ENCODE measurements around the gene DRAM2.

Gene DRAM2

DNA sequence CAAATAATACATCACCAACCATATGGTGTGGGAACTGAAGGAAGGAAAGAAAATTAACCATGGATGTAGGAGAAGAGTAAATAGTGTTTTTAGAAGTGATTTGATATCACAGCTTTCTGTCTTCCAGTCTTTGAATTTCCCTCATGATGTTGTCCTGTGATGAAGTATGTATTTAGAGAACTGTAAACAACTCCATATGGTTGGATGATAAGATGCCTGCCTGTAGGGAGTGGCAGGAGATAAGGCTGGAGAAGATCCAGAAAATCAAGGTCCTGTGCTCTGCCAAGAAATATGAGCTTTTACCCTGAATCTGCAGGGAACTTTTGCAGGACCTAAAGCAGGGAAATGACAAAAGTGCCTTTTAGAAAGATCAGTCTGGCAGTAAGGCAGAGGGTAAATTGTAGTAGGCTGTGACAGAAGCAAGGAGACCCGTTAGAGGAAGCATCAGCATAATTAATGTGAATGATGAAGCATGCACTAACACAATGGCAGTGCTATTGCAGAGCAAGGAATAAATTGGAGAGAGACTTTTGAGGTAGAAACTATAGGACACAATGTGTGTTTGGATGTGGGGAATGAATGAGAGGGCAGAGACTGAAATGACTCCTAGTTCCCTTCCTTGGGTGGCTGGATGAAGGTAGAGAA lies 22.1 kb upstream of the DRAM2 start:
- H3K4me3 Mint-ChIP-seq: no peak overlapping the region
- no peaks in the 10 kb centered on the region for H3K27me3 Mint-ChIP-seq
- peaks cover 11% of the 10 kb centered on the region for H3K4me1 Mint-ChIP-seq
- H3K9me3 Mint-ChIP-seq: no peaks in the 10 kb centered on the region
- peak overlapping the region; percentile 4 for H3K27ac Mint-ChIP-seq (ENCODE audit: low read depth)
- no peak for DNase-seq (ENCODE audit: low spot score in 2 of 2)
- H3K36me3 Mint-ChIP-seq (ENCODE audit: insufficient read depth): peaks cover 34% of the 10 kb centered on the region
- no peak for ATAC-seq (replicated peaks; ENCODE audit: extremely low read depth, poor library complexity, severe bottlenecking)

DNA sequence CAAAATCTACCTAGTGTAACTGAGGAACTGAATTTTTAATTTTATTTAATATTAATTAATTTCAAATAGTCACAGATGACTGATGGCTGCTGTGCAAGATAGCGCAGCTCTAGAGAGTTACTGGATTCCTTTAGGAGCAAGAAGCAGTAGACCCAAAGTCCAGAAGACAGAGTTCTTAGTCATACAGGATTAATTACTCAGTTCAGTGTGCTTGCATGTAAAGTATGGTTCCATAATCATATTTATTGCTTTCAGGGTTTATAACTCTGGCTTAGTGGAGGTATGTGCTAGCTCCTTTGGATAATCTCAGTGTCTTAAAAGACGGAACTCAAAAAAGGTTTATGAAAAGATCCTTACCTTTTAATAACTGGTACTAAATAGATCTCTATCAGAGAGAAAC lies 17.5 kb upstream of the DRAM2 start:
- Mint-ChIP-seq H3K27me3 (no peaks in the 10 kb centered on the region), H3K4me1 (peaks cover 47% of the 10 kb centered on the region), H3K36me3 (ENCODE audit: insufficient read depth) (peaks cover 47% of the 10 kb centered on the region), H3K4me3 (no peak overlapping the region), H3K27ac (ENCODE audit: low read depth) (no peak overlapping the region), H3K9me3 (no peaks in the 10 kb centered on the region)
- ATAC-seq (replicated peaks; ENCODE audit: extremely low read depth, poor library complexity, severe bottlenecking) (no peak), DNase-seq (ENCODE audit: low spot score in 2 of 2) (no peak)

DNA sequence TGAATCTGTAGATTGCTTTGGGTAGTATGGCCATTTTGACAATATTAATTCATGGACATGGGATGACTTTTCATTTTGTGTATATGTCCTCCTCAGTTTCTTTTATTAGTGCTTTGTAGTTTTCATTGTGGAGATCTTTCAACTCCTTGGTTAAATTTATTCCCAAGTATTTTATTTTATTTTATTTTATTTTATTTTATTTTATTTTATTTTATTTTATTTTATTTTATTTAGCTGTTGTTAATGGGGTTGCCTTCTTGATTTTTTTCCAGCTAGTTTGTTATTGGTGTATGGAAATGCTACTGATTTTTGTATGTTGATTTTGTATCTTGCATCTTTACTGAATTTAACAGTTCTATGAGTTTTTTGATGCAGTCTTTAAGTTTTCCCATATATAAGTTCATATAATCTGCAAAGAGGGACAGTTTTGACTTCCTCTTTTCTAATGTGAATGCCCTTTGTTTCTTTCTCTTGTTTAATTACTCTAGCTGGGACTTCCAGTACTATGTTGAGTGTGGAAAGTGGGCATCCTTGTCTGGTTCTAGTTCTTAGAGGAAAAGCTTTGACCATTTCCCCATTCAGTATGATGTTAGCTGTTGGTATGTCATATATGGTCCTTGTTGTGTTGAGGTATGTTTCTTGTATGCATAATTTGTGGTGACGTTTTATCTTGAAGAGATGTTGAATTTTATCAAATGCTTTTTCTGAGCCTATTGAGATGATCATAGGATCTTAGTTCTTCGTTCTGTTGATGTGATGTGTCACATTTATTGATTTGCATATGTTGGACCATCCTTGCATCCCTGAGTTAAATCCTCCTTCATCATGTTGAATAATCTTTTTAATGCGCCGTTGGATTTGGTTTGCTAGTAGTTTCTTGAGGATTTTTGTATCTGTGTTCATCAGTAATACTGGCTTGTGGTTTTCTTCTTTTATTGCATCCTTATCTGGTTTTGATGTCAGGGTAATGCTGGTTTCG lies 14.4 kb upstream of the DRAM2 start:
- H3K4me1 Mint-ChIP-seq: peaks cover 67% of the 10 kb centered on the region
- DNase-seq (ENCODE audit: low spot score in 2 of 2): no peak
- H3K27me3 Mint-ChIP-seq: no peaks in the 10 kb centered on the region
- peaks cover 59% of the 10 kb centered on the region for H3K36me3 Mint-ChIP-seq (ENCODE audit: insufficient read depth)
- peak overlapping the region; percentile 16 for H3K4me3 Mint-ChIP-seq
- ATAC-seq (replicated peaks; ENCODE audit: extremely low read depth, poor library complexity, severe bottlenecking): no peak
- H3K27ac Mint-ChIP-seq (ENCODE audit: low read depth): no peak overlapping the region
- no peaks in the 10 kb centered on the region for H3K9me3 Mint-ChIP-seq

DNA sequence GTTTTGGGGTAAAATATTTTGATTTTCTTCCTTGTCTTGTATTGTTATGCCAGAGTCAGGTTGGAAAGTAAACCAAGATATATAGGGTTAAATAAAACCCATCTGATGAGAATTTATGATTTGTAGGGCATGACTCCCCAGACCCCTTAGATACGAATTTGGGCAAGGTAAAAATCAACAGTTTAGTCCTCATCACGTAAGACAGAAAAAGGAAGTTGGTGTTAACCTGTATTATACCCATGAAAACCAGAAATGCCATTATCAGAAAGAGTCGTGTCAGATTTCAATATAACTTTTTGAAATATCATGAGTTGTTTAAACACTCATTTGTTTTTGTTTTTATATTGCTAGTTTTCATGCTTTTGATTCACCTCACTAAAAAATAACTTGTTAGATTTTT lies 11.9 kb upstream of the DRAM2 start:
- no peak for DNase-seq (ENCODE audit: low spot score in 2 of 2)
- peaks cover 79% of the 10 kb centered on the region for H3K4me1 Mint-ChIP-seq
- no peak overlapping the region for H3K4me3 Mint-ChIP-seq
- H3K9me3 Mint-ChIP-seq: no peaks in the 10 kb centered on the region
- no peak for ATAC-seq (replicated peaks; ENCODE audit: extremely low read depth, poor library complexity, severe bottlenecking)
- no peak overlapping the region for H3K27ac Mint-ChIP-seq (ENCODE audit: low read depth)
- H3K27me3 Mint-ChIP-seq: no peaks in the 10 kb centered on the region
- H3K36me3 Mint-ChIP-seq (ENCODE audit: insufficient read depth): peaks cover 65% of the 10 kb centered on the region

DNA sequence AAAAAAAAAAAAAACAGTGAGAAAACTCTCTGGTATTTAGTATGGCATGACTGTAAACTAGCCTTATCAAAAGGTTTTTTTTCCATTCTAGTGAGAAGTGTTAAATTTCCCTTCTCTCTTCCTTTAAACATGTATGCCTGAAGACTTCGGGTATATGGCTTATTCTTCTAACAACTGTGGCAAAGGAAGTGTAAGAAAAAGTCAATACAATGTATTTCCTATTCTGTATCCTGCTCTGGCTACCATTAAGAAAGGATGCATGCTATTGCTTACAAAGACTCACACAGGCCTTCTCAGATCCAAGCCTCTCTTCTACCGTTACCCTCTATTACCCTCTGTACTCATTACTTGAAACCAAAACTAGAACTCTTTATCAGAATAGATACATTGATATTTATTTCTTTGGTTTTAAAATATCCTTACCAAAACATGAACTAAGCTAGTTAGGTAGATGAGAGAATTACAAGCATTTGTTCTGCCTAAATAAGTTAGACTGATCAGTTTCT lies 8.5 kb upstream of the DRAM2 start:
- no peak overlapping the region for H3K27ac Mint-ChIP-seq (ENCODE audit: low read depth)
- no peaks in the 10 kb centered on the region for H3K9me3 Mint-ChIP-seq
- DNase-seq (ENCODE audit: low spot score in 2 of 2): no peak
- no peak overlapping the region for H3K4me3 Mint-ChIP-seq
- H3K4me1 Mint-ChIP-seq: peaks cover 69% of the 10 kb centered on the region
- peaks cover 52% of the 10 kb centered on the region for H3K36me3 Mint-ChIP-seq (ENCODE audit: insufficient read depth)
- no peaks in the 10 kb centered on the region for H3K27me3 Mint-ChIP-seq
- no peak for ATAC-seq (replicated peaks; ENCODE audit: extremely low read depth, poor library complexity, severe bottlenecking)

DNA sequence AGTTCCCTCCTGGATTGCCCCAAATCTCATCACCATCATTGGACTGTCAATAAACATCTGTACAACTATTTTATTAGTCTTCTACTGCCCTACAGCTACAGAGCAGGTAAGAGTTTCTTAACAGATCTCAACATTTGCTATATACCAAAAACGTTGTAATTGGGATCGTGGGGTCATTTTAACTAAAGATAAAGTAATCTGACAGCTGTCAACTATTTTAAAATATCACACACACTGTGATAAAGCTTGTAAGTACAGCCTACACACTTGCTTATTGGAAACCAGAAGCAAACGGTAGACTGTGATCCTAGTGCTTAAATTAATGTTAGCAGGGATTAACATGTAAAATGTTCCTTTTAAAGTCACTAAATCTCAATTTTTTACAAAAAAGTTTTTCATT lies 8.1 kb upstream of the DRAM2 start:
- no peak for DNase-seq (ENCODE audit: low spot score in 2 of 2)
- ATAC-seq (replicated peaks; ENCODE audit: extremely low read depth, poor library complexity, severe bottlenecking): no peak
- H3K27me3 Mint-ChIP-seq: no peaks in the 10 kb centered on the region
- H3K36me3 Mint-ChIP-seq (ENCODE audit: insufficient read depth): peaks cover 50% of the 10 kb centered on the region
- H3K9me3 Mint-ChIP-seq: no peaks in the 10 kb centered on the region
- H3K4me1 Mint-ChIP-seq: peaks cover 68% of the 10 kb centered on the region
- no peak overlapping the region for H3K4me3 Mint-ChIP-seq
- no peak overlapping the region for H3K27ac Mint-ChIP-seq (ENCODE audit: low read depth)

DNA sequence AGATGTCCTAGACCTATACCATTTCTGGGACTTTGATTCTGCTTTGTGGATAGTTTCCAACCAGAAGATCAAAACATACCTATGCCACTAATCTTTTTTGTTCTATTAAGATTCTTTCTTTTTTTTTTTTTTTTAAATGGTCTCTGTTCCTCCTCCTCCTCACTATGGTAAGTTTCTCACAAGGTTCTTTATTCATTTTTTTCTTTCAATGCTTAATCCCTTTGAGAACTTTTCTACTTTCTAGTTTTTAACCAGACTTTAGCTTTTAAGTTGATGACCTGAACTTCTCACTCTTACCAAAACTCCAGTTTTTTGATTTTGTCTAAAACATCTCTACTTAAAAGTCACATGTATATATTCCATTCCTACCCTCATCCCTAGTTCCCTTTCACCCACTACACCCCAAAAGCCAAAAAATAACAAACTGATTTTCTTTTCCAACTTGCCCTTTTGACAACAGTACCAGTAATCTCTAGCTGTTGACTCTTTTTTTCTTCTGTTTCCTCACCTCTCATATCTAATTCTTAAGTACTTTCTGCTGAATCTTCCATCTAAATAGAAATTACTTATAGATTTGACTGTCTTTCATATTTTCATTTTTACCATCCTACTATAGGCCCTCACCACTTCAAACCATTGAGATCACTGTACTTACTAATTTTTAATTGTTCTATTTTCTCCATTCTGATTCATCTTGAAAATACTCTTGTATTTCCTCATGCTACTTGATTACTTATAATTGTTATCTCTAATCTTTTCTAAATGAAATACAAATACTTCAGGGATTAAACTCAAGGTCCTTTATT lies 6.3 kb upstream of the DRAM2 start:
- Mint-ChIP-seq H3K4me1 (peaks cover 68% of the 10 kb centered on the region), H3K27ac (ENCODE audit: low read depth) (no peak overlapping the region), H3K36me3 (ENCODE audit: insufficient read depth) (peaks cover 35% of the 10 kb centered on the region), H3K9me3 (no peaks in the 10 kb centered on the region), H3K4me3 (no peak overlapping the region), H3K27me3 (no peaks in the 10 kb centered on the region)
- ATAC-seq (replicated peaks; ENCODE audit: extremely low read depth, poor library complexity, severe bottlenecking): no peak
- no peak for DNase-seq (ENCODE audit: low spot score in 2 of 2)

DNA sequence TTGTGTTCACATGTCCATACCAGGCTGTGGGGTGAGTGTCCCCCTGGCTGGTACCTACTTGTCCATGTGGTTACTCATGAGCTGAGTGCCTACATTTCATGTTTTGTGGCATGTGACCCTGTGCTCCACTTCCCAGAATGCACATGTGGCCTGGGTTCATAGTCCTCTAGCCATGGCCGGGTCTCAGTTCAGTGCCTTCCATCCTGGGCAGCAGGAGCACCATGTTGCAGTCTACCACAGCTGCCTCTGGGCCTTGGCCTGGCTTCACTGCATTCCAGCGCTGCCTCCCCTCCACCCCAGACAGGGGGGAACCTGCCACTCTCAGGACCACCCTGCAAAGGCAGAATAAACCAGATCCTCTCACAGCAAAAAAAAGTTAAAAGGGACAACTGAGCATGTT lies 5.6 kb upstream of the DRAM2 start:
- H3K4me3 Mint-ChIP-seq: no peak overlapping the region
- peaks cover 69% of the 10 kb centered on the region for H3K4me1 Mint-ChIP-seq
- no peak overlapping the region for H3K27ac Mint-ChIP-seq (ENCODE audit: low read depth)
- H3K36me3 Mint-ChIP-seq (ENCODE audit: insufficient read depth): peaks cover 31% of the 10 kb centered on the region
- ATAC-seq (replicated peaks; ENCODE audit: extremely low read depth, poor library complexity, severe bottlenecking): no peak
- H3K9me3 Mint-ChIP-seq: no peaks in the 10 kb centered on the region
- DNase-seq (ENCODE audit: low spot score in 2 of 2): no peak
- no peaks in the 10 kb centered on the region for H3K27me3 Mint-ChIP-seq

DNA sequence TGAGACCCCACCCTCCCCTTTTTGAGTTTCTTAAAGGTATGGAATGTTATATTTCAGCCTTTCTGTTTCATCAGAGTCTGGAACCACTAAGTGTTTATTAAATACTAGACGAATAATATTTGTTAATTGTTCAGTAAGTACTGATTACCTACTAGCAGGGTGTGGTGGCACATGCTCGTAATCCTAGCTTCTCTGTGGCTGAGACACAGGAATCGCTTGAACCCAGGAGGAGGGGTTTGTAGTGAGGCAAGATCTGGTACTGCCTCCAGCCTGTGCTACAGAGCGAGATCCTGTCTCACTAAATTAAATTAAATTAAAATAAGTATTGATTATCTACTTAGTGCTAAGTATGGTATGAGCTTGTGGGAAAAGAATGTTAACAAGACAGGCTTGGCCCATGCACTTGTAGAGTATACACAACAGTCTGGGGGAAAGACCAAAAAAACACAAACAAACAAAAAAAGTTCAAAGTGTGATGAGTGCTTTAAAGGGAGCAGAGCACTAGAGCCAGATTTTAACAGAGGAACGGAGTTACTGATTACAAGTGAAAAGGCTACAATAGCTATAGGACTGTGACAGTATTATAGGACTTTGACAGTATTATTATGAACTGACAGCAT lies 2.6 kb upstream of the DRAM2 start:
- Mint-ChIP-seq H3K4me1 (peaks cover 52% of the 10 kb centered on the region), H3K36me3 (ENCODE audit: insufficient read depth) (peaks cover 20% of the 10 kb centered on the region), H3K9me3 (no peaks in the 10 kb centered on the region), H3K27ac (ENCODE audit: low read depth) (peak overlapping the region; percentile 23), H3K27me3 (no peaks in the 10 kb centered on the region), H3K4me3 (no peak overlapping the region)
- no peak for ATAC-seq (replicated peaks; ENCODE audit: extremely low read depth, poor library complexity, severe bottlenecking)
- no peak for DNase-seq (ENCODE audit: low spot score in 2 of 2)

DNA sequence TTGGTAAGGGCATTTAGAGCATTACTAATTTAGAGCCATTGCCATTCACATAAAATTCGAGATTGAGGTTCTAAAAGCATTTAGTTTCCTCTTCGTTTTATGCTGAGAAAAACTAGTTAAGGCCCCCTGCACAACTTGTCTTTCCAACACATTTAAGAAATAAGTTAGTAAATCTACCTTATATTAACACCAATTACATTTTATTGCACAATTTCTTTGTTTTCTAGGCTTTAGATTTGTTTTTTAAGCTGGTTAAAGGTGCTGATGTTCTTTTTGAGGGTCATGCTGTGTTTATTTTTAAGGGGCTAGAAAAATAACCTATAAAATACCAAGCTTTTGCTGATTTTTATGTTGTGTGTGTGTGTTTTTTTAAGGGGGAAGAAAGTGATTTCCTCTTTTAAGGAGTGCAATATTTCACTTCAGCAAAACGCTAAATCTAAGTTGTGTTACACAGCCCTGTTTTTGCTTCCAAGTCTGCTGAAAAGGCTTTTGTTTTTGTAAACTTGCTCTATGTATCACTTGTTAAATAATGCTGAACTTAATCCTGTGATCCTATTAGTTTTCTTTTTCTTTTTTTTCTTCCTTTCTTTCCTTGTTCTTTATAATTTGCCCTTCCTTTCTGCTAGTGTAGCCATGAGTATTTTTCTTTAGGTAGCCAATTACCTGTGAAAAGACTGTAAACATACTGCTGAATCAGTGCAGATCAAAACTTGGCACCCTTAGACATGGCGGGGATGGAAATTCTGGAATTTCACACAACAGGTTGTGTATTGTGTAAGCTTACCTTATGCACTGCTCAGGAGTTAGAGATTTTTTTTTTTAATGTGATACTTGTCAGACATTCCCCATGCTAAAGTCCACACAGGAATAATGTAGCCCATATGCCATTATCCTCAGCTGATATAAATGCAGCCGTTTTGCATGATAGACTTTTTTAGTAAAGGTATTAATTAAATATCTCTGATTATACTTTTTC lies 1.6 kb upstream of the DRAM2 start:
- Mint-ChIP-seq H3K9me3 (no peaks in the 10 kb centered on the region), H3K27ac (ENCODE audit: low read depth) (peak overlapping the region; percentile 23), H3K36me3 (ENCODE audit: insufficient read depth) (peaks cover 21% of the 10 kb centered on the region), H3K4me1 (peaks cover 48% of the 10 kb centered on the region), H3K27me3 (no peaks in the 10 kb centered on the region), H3K4me3 (peak overlapping the region; percentile 94)
- ATAC-seq (replicated peaks; ENCODE audit: extremely low read depth, poor library complexity, severe bottlenecking): no peak
- DNase-seq (ENCODE audit: low spot score in 2 of 2): no peak

DNA sequence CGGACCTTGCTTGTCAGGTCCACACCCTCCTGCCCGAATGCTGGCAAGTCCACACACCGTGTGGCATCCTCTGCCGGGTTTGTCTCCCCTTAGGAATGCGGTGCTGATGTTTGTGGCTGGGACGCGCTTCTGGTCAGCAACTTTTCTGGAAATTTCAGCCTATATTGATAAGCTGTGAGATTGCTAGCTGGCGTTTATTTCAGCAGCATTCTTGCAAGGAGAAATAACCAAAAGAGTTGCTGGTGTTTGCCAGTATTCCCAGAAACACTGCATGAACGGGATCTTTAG lies 731 bp upstream of the DRAM2 start:
- Mint-ChIP-seq H3K27ac (ENCODE audit: low read depth) (peak overlapping the region; percentile 97), H3K4me1 (peaks cover 43% of the 10 kb centered on the region), H3K9me3 (no peaks in the 10 kb centered on the region), H3K27me3 (no peaks in the 10 kb centered on the region), H3K36me3 (ENCODE audit: insufficient read depth) (peaks cover 23% of the 10 kb centered on the region), H3K4me3 (peak overlapping the region; percentile 94)
- DNase-seq (ENCODE audit: low spot score in 2 of 2) (no peak), ATAC-seq (replicated peaks; ENCODE audit: extremely low read depth, poor library complexity, severe bottlenecking) (no peak)

All from central memory CD8-positive, alpha-beta T cell (primary cell).